Medulla oblongata (tissue), 1 donor: ENCODE results near the gene TPI1.

Experiments used
- DNase-seq: peaks from one replicate; pipeline ENCODE4 v3.0.0-alpha.2; 2015; ENCODE audit errors: extremely low spot score

TPI1 gene

DNA sequence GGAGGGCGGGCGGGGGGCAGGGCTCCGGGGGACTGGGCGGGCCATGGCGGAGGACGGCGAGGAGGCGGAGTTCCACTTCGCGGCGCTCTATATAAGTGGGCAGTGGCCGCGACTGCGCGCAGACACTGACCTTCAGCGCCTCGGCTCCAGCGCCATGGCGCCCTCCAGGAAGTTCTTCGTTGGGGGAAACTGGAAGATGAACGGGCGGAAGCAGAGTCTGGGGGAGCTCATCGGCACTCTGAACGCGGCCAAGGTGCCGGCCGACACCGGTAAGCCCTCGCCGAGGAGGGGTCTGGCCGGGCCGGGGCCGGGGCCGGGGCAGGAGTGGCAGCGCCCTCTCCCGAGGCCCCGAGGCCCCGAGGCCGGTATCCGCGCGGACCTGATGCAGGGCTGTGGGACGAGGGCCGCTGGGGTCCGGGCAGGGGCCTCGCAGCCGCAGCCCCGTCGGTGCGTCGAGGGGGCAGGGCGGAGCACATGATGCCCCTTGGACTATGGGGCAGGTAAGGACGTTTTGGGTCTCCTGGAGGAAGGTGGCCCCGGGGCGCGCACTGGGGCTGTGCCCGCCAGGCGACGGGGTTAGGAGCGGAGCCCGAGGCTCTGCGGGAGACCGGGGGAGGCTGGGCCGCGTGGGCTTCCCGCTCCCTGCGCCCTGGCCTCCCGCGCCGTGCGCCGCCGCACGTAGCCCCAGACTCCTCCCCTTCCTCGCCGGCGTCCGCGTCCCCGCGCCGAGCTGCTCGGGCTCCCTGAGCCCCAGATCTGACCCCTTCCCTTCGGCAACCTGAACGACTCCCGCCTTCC lies at the start of gene TPI1:
TPI1 (plus strand) TSS at position 119 of the 798 bp plus-strand sequence; CDS start at position 155, 36 bp downstream.
- peak; percentile 84 for DNase-seq

- no peak for DNase-seq
Observed at GRCh38 chr12:6817662-6818157, 49.6 kb upstream of the TPI1 start.

DNA sequence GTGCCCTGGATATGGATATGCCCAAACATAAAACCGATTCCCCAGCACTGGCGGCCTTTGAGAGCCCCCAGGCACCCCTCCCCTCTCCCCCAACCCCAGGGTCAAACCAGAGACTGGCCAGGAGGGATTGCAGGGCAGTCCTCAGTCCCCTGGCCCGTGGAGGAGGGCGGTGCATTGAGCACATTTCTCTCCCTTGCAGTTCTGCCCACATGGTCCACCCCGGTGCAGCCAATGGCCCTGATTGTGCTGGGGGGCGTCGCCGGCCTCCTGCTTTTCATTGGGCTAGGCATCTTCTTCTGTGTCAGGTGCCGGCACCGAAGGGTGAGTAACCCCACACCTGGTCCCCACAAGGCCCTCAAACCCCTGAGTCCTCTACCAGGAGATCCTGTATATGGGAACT lies 49.1 kb upstream of the TPI1 start:
- DNase-seq = no peak

GRCh38 chr12:6818645-6819044 lies 48.7 kb upstream of the TPI1 start:
- DNase-seq = no peak

GRCh38 chr12:6819106-6820030 lies 48.0 kb upstream of the TPI1 start:
- no peak for DNase-seq

- no peak for DNase-seq
Observed at GRCh38 chr12:6820166-6820565, 47.2 kb upstream of the TPI1 start.

GRCh38 chr12:6821591-6822425 lies 45.5 kb upstream of the TPI1 start, which contains the start of gene GPR162:
GPR162 (plus strand) TSS chr12:6821821; CDS start chr12:6823899, 2,078 bp downstream.
- DNase-seq = peak; percentile 19

GRCh38 chr12:6822426-6823135 lies 44.8 kb upstream of the TPI1 start:
- no peak for DNase-seq

GRCh38 chr12:6823182-6824084 lies 43.9 kb upstream of the TPI1 start:
- DNase-seq = no peak

- no peak for DNase-seq
Observed at GRCh38 chr12:6824085-6824775, 43.1 kb upstream of the TPI1 start.

GRCh38 chr12:6824901-6825381 lies 42.4 kb upstream of the TPI1 start:
- DNase-seq = no peak

GRCh38 chr12:6825398-6826124 lies 41.8 kb upstream of the TPI1 start:
- DNase-seq = peak; percentile 87

GRCh38 chr12:6826125-6826733 lies 41.1 kb upstream of the TPI1 start:
- no peak for DNase-seq

DNA sequence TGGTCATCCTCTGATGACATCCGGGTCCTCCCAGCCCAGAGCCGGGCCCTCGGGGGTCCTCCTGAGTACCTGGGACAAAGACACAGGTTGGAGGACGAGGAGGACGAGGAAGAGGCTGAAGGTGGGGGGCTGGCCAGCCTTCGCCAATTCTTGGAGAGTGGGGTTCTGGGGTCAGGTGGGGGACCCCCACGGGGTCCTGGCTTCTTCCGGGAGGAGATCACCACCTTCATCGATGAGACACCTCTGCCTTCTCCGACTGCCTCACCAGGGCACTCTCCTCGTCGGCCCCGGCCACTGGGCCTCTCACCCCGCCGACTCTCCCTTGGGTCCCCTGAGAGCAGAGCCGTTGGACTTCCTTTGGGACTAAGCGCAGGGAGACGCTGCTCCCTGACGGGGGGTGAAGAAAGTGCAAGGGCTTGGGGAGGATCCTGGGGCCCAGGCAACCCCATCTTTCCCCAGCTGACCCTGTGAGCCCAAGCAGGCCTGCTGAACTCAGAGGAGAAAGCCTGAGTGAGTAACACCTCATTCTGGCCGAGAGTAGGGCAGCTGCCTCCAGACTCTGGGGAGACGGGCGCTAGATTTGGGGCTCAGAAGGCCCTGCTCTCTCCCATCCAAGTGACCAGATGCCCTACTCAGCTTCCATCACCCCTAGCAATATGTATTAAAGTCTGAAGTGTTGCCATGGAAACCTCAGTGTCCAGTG lies 40.4 kb upstream of the TPI1 start:
- no peak for DNase-seq

DNA sequence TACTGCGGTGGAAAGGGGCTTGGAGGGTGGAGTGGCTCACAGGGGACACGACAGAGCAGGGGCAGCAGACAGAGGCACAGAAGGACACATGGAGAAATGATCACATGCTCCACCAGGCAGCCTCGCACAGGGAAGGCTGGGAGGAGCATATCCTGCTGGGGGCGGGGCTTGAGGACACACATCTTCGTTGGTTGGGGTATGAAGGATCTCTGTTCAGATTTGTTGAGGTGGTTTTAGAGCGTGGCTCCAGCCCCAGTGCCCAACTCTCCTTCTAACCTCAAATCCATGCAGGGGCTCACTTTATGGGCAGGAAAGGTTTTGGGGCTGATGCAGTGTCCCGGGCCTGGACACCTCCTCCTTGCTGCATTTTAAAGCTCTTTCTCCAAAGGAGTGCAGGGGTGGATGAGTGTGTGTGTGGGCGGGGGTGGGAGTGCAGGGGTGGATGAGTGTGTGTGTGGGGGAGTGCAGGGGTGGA lies 39.9 kb upstream of the TPI1 start:
- peak; percentile 69 for DNase-seq

DNA sequence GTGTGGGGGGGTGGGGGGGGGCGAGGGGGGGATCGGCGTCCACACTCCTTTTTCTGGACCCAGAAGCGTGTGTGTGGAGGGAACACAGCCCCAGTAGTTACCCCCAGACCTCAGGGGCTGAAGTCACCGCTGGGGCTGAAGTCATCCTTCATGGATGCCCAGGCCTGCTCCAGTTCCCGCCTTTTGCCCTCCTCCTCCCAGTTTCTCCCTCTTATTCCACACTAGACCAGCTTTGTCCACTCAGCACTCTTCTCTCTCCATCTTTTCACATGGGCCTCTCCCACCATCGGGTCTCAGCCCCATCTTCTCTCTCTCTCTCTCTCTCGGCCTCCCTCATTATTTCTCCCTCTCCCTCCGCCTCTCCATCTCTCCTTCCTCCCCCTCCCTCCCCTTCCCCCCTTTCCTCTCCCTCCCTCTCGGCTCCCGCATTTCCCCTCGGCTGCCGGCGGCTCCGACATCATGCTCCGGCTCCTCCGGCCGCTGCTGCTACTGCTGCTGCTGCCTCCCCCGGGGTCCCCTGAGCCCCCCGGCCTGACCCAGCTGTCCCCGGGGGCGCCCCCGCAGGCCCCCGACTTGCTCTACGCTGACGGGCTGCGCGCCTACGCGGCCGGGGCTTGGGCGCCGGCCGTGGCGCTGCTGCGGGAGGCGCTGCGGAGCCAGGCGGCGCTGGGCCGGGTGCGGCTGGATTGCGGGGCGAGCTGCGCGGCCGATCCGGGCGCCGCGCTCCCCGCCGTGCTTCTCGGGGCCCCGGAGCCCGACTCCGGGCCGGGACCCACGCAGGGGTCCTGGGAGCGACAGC lies 39.1 kb upstream of the TPI1 start, which contains the start of gene P3H3:
P3H3 (plus strand) TSS at position 426 of the 799 bp plus-strand sequence; CDS start at position 460, 34 bp downstream.
- no peak for DNase-seq
